Neural progenitor cell (in vitro differentiated cells): Measurements from ENCODE around the gene CFAP157. TPM values are rescaled to one million over a fixed set of nuclear protein-coding genes. Genes with fewer than 3 reads are reported as not detected.

Experiments
- DNase-seq: peaks from one replicate; pipeline ENCODE4 v3.0.0-alpha.2; 2016; ENCODE audit warnings: low spot score
- H2AFZ ChIP-seq: fragments of 200-600 bp; sonication (generic); replicated peaks from 2 replicates; pipeline ENCODE4 v1.6.1; 2016; ENCODE audit warnings: antibody characterized with exemption
- H3F3A ChIP-seq: fragments of 200-600 bp; sonication (generic); 2 replicates; pipeline ENCODE4 v1.6.1; 2016; ENCODE audit warnings: antibody characterized with exemption, low read depth
- H3K27ac ChIP-seq: fragments of 200-600 bp; sonication (generic); 2 replicates; pipeline ENCODE4 v1.5.1; 2016; ENCODE audit warnings: mild to moderate bottlenecking
- H3K27me3 ChIP-seq: fragments of 200-600 bp; sonication (generic); 2 replicates; pipeline ENCODE4 v1.6.1; 2016; ENCODE audit warnings: mild to moderate bottlenecking, moderate library complexity
- H3K36me3 ChIP-seq: fragments of 200-600 bp; sonication (generic); 2 replicates; pipeline ENCODE4 v1.5.1; 2016
- H3K4me1 ChIP-seq: fragments of 200-600 bp; sonication (generic); 2 replicates; pipeline ENCODE4 v1.6.1; 2016; ENCODE audit warnings: mixed run types
- H3K4me2 ChIP-seq: fragments of 200-600 bp; sonication (generic); 2 replicates; pipeline ENCODE4 v1.6.1; 2016
- H3K4me3 ChIP-seq: fragments of 200-600 bp; sonication (generic); 2 replicates; pipeline ENCODE4 v1.5.1; 2016
- H3K79me2 ChIP-seq: fragments of 200-600 bp; sonication (generic); 2 replicates; pipeline ENCODE4 v1.6.1; 2016; ENCODE audit warnings: low read depth
- H3K9ac ChIP-seq: fragments of 200-600 bp; sonication (generic); 2 replicates; pipeline ENCODE4 v1.6.1; 2016
- H3K9me3 ChIP-seq: fragments of 200-600 bp; sonication (generic); 2 replicates; pipeline ENCODE4 v1.5.1; 2016; ENCODE audit warnings: low read depth
- H4K20me1 ChIP-seq: fragments of 200-600 bp; sonication (generic); 2 replicates; pipeline ENCODE4 v1.6.1; 2016; ENCODE audit warnings: low read depth
- H3K27ac Mint-ChIP-seq: 3 replicates; pipeline ENCODE4 v1.8.0; 2021; ENCODE audit warnings: mixed read lengths
- H3K27me3 Mint-ChIP-seq: 2 replicates; pipeline ENCODE4 v1.8.0; 2022; ENCODE audit warnings: low read depth, mild to moderate bottlenecking, inconsistent platforms, moderate library complexity, mixed read lengths; ENCODE audit not compliant: insufficient read depth
- H3K36me3 Mint-ChIP-seq: 3 replicates; pipeline ENCODE4 v1.8.0; 2021; ENCODE audit warnings: mixed read lengths
- H3K4me1 Mint-ChIP-seq: 3 replicates; pipeline ENCODE4 v1.8.0; 2021; ENCODE audit warnings: mixed read lengths
- H3K4me3 Mint-ChIP-seq: 3 replicates; pipeline ENCODE4 v1.8.0; 2021; ENCODE audit warnings: mild to moderate bottlenecking, moderate library complexity, mixed read lengths
- H3K9me3 Mint-ChIP-seq: 3 replicates; pipeline ENCODE4 v1.8.0; 2020; ENCODE audit warnings: mixed read lengths
- CTCF ChIP-seq: fragments of 200-600 bp; sonication (generic); IDR thresholded peaks from 2 replicates; pipeline ENCODE4 v1.5.1; 2017; ENCODE audit warnings: antibody characterized with exemption, mild to moderate bottlenecking
- EZH2 ChIP-seq: fragments of 200-600 bp; sonication (generic); IDR thresholded peaks from 2 replicates; pipeline ENCODE4 v1.6.1; 2017; ENCODE audit warnings: antibody characterized with exemption, mild to moderate bottlenecking, moderate library complexity
- EZH2phosphoT487 ChIP-seq: fragments of 200-600 bp; sonication (generic); IDR thresholded peaks from 2 replicates; pipeline ENCODE4 v1.6.1; 2017; ENCODE audit warnings: antibody characterized with exemption
- total RNA-seq: library from RNA; depleted of rRNA; stranded (reverse); fragments of >200 nt; gene quantifications from 2 replicates; pipeline ENCODE4 v1.2.3, GENCODE V29; 2015; ENCODE audit warnings: low replicate concordance

The CFAP157 gene
- total RNA-seq, 1 donor from 2014 or later, result not detected

- Histone ChIP-seq H3K79me2 (no peaks in the 10 kb centered on the region), H3K9ac (no peak overlapping the region), H4K20me1 (no peaks in the 10 kb centered on the region), H3K27me3 (peaks cover 4% of the 10 kb centered on the region), H3K4me2 (no peak overlapping the region), H3K27ac (no peak overlapping the region), H3K4me1 (peaks cover 11% of the 10 kb centered on the region), H3K4me3 (no peak overlapping the region), H2AFZ (no peak overlapping the region), H3K9me3 (no peaks in the 10 kb centered on the region), H3K36me3 (no peaks in the 10 kb centered on the region), H3F3A (peaks cover 4% of the 10 kb centered on the region)
- no peaks in the 10 kb centered on the region for H3K36me3 Mint-ChIP-seq
- H3K4me1 Mint-ChIP-seq, result peaks cover 47% of the 10 kb centered on the region
- peaks cover 18% of the 10 kb centered on the region for H3K27me3 Mint-ChIP-seq
- no peaks in the 10 kb centered on the region for H3K9me3 Mint-ChIP-seq
- TF ChIP-seq CTCF (no peak), EZH2 (no peak), EZH2phosphoT487 (no peak)
- no peak overlapping the region for H3K27ac Mint-ChIP-seq
- H3K4me3 Mint-ChIP-seq, result peak overlapping the region; percentile 36
- DNase-seq, result no peak
Observed at GRCh38 chr9:127765418-127765817, 58.6 kb downstream of the CFAP157 start.

Other genes starting within 250 kb of the CFAP157 start
- gene STXBP1, start 94.7 kb upstream of the CFAP157 start, total RNA-seq, result 12.0 and 23.1 TPM in 2 replicates
- 1.3 and 5.4 TPM in 2 replicates for gene PTRH1, start 8.7 kb downstream of the CFAP157 start, total RNA-seq
- gene TTC16, start 9.1 kb downstream of the CFAP157 start, total RNA-seq, result not detected in 2 replicates
- 5.5 and 18.3 TPM in 2 replicates for gene TOR2A, start 28.3 kb downstream of the CFAP157 start, total RNA-seq
- 1.8 and 1.9 TPM in 2 replicates for gene SH2D3C, start 71.7 kb downstream of the CFAP157 start, total RNA-seq
- gene CDK9, start 79.0 kb downstream of the CFAP157 start, total RNA-seq, result 22.5 and 47.8 TPM in 2 replicates
- 32.8 and 60.5 TPM in 2 replicates for gene FPGS, start 95.9 kb downstream of the CFAP157 start, total RNA-seq
- gene ENG, start 147.7 kb downstream of the CFAP157 start, total RNA-seq, result 0.19 TPM in 1 of 2 replicates, not detected in the other
- gene AK1, start 170.7 kb downstream of the CFAP157 start, total RNA-seq, result 20.5 and 25.6 TPM in 2 replicates
- gene ST6GALNAC6, start 192.6 kb downstream of the CFAP157 start, total RNA-seq, result 14.3 and 42.7 TPM in 2 replicates
- gene ST6GALNAC4, start 210.1 kb downstream of the CFAP157 start, total RNA-seq, result 5.5 and 11.1 TPM in 2 replicates
- 1.4 and 8.8 TPM in 2 replicates for gene PIP5KL1, start 223.8 kb downstream of the CFAP157 start, total RNA-seq
- 9.1 and 20.5 TPM in 2 replicates for gene DPM2, start 230.9 kb downstream of the CFAP157 start, total RNA-seq